Measurements from ENCODE around the gene STAP1. TPM values are rescaled to one million over a fixed set of nuclear protein-coding genes. Genes with fewer than 3 reads are reported as not detected.
"Not testable (repeated sequence)": the region's sequence is repeated elsewhere in the genome, so short reads cannot be mapped to it uniquely, and the experiment has no call there.

The STAP1 gene
- total RNA-seq, 2 donors from 2014 or later = 0.24 to 0.84 TPM

GRCh38 chr4:67604029-67604381, 45.5 kb downstream of the STAP1 start:
- DNase-seq (no peak), ATAC-seq (no peak)
- intact Hi-C loops (cut with DNase I, micrococcal nuclease) = no loop called here

- no peak for DNase-seq
- no peak for ATAC-seq
- intact Hi-C loops (cut with DNase I, micrococcal nuclease) = no loop called here
These were observed 46.2 kb downstream of the STAP1 start for GRCh38 chr4:67604749-67605148.

GRCh38 chr4:67608027-67608426, 49.5 kb downstream of the STAP1 start:
- ATAC-seq (no peak), DNase-seq (no peak)
- intact Hi-C loops (cut with DNase I, micrococcal nuclease) = no loop called here

GRCh38 chr4:67614186-67614585, 55.7 kb downstream of the STAP1 start:
- intact Hi-C loops (cut with DNase I, micrococcal nuclease) = no loop called here

GRCh38 chr4:67615119-67615518, 56.6 kb downstream of the STAP1 start:
- ATAC-seq = no peak
- intact Hi-C loops (cut with DNase I, micrococcal nuclease) = no loop called here

More at GRCh38 chr4:67614186-67614585, 55.7 kb downstream of the STAP1 start:
- no peak for DNase-seq
- ATAC-seq = no peak

GRCh38 chr4:67616478-67616877, 58.0 kb downstream of the STAP1 start:
- no peak for DNase-seq
- intact Hi-C loops (cut with DNase I, micrococcal nuclease) = no loop called here
- no peak for ATAC-seq

More at GRCh38 chr4:67615119-67615518, 56.6 kb downstream of the STAP1 start:
- no peak for DNase-seq

GRCh38 chr4:67624939-67625338, 66.4 kb downstream of the STAP1 start:
- ATAC-seq (no peak), DNase-seq (no peak)
- intact Hi-C loops (cut with DNase I, micrococcal nuclease) = no loop called here

GRCh38 chr4:67632492-67632891, 74.0 kb downstream of the STAP1 start:
- ATAC-seq = no peak
- intact Hi-C loops (cut with DNase I, micrococcal nuclease) = no loop called here
- DNase-seq = no peak

GRCh38 chr4:67634741-67635140, 76.2 kb downstream of the STAP1 start:
- ATAC-seq = no peak
- intact Hi-C loops (cut with DNase I, micrococcal nuclease) = no loop called here

GRCh38 chr4:67635331-67635730, 76.8 kb downstream of the STAP1 start:
- ATAC-seq = no peak

More at GRCh38 chr4:67634741-67635140, 76.2 kb downstream of the STAP1 start:
- no peak for DNase-seq

GRCh38 chr4:67636978-67637377, 78.5 kb downstream of the STAP1 start:
- ATAC-seq; intact Hi-C loops (cut with DNase I, micrococcal nuclease); DNase-seq: not testable (repeated sequence)

More at GRCh38 chr4:67635331-67635730, 76.8 kb downstream of the STAP1 start:
- no peak for DNase-seq
- intact Hi-C loops (cut with DNase I, micrococcal nuclease) = no loop called here

GRCh38 chr4:67638136-67638535, 79.6 kb downstream of the STAP1 start:
- ATAC-seq (no peak), DNase-seq (no peak)
- intact Hi-C loops (cut with DNase I, micrococcal nuclease) = no loop called here

- ATAC-seq = no peak
- intact Hi-C loops (cut with DNase I, micrococcal nuclease) = no loop called here
- DNase-seq = no peak
These were observed 93.0 kb downstream of the STAP1 start for GRCh38 chr4:67651536-67651935.

Other genes with a start within 250 kb of the STAP1 start
- gene CENPC, start 13.2 kb upstream of the STAP1 start, total RNA-seq = 10 to 100 TPM; 14.7 to 16.7 TPM
- gene UBA6, start 142.4 kb downstream of the STAP1 start, total RNA-seq = 10 to 100 TPM; 45.0 to 54.7 TPM
- not detected for gene GNRHR, start 195.7 kb downstream of the STAP1 start, total RNA-seq